MCF 10A (cell line): ENCODE measurements around the gene ZNF345. TPM values are rescaled to one million over a fixed set of nuclear protein-coding genes. Genes with fewer than 3 reads are reported as not detected.
A peak's percentile ranks its signal among the peaks of the same experiment; 100 is the strongest.

ENCODE experiments used
- Bru-seq: library from RNA; stranded (reverse); fragments of 400-500 nt; gene quantifications from one replicate; lab custom pipeline; 2021; lab: Mats Ljungman, UMichigan
- BruChase-seq, 2 experiments: library from RNA; stranded (reverse); fragments of 400-500 nt; gene quantifications; one replicate each; lab custom pipeline; 2021; lab: Mats Ljungman, UMichigan
- BruUV-seq: library from RNA; stranded (reverse); fragments of 400-500 nt; replicated peaks from 2 replicates; lab custom pipeline; 2021; lab: Mats Ljungman, UMichigan
- CTCF ChIA-PET: fragments of 300-600 bp; sonication (Branson Sonifier 250); formaldehyde crosslinking; extraction: SDS; loops from one replicate; lab custom pipeline; 2021; ENCODE audit warnings: antibody characterized with exemption, inconsistent platforms; lab: Yijun Ruan, JAX
- POLR2A ChIA-PET: fragments of 300-600, 350-650 bp; sonication (Branson Sonifier 250); formaldehyde crosslinking; extraction: SDS; loops from one replicate; lab custom pipeline; 2020; ENCODE audit warnings: antibody characterized with exemption, inconsistent platforms; lab: Yijun Ruan, JAX
- DNase-seq: peaks from one replicate; pipeline ENCODE4 v3.0.0-alpha.2; 2018; ENCODE audit not compliant: unreplicated experiment
- H3K27ac Mint-ChIP-seq: one replicate; pipeline ENCODE4 v1.8.0; 2022; ENCODE audit warnings: mild to moderate bottlenecking, low read depth, mixed read lengths; ENCODE audit not compliant: unreplicated experiment
- H3K27me3 Mint-ChIP-seq: one replicate; pipeline ENCODE4 v1.8.0; 2022; ENCODE audit warnings: mixed read lengths; ENCODE audit not compliant: insufficient read depth, unreplicated experiment
- H3K36me3 Mint-ChIP-seq: one replicate; pipeline ENCODE4 v1.8.0; 2022; ENCODE audit warnings: mild to moderate bottlenecking, moderate library complexity, mixed read lengths; ENCODE audit not compliant: insufficient read depth, unreplicated experiment
- H3K4me1 Mint-ChIP-seq: one replicate; pipeline ENCODE4 v1.8.0; 2022; ENCODE audit warnings: mixed read lengths; ENCODE audit not compliant: insufficient read depth, unreplicated experiment
- H3K4me3 Mint-ChIP-seq: one replicate; pipeline ENCODE4 v1.8.0; 2022; ENCODE audit warnings: mild to moderate bottlenecking, moderate library complexity, mixed read lengths; ENCODE audit not compliant: unreplicated experiment
- H3K9me3 Mint-ChIP-seq: one replicate; pipeline ENCODE4 v1.8.0; 2022; ENCODE audit warnings: mixed read lengths; ENCODE audit not compliant: unreplicated experiment
- intact Hi-C: fragments of 100-400 bp; cut with micrococcal nuclease; formaldehyde crosslinking; loops from 2 replicates; pipeline ENCODE4 v1.14.1; 2022
- long read RNA-seq: library from polyadenylated mRNA; stranded (forward); transcript quantifications from one replicate; pipeline ENCODE4 v2.0.0, GENCODE V29; 2022
- total RNA-seq: library from RNA; stranded (reverse); gene quantifications from 2 replicates; pipeline ENCODE4 v1.2.3, GENCODE V29; 2022
- TF ChIP-seq, protein P1 (sequence below): fragments of 200-600 bp; IDR thresholded peaks from one replicate; pipeline ENCODE4 v1.8.0; 2022; ENCODE audit warnings: antibody characterized with exemption, mild to moderate bottlenecking; ENCODE audit not compliant: unreplicated experiment

Gene ZNF345
- total RNA-seq (1.1 and 2.0 TPM in 2 replicates), Bru-seq, nascent RNA (percentile 52 among the genes with signal in this experiment), BruChase-seq, experiment 1, labeled RNA remaining after a 6-hour chase (percentile 57 among the genes with signal in this experiment), BruChase-seq, experiment 2, labeled RNA remaining after a 2-hour chase (percentile 61 among the genes with signal in this experiment)
- long read RNA-seq, partial matches to known transcripts = 0 of 9 reads
- long read RNA-seq, other reads (novel, unspliced or antisense) = 5 of 9 reads

DNA sequence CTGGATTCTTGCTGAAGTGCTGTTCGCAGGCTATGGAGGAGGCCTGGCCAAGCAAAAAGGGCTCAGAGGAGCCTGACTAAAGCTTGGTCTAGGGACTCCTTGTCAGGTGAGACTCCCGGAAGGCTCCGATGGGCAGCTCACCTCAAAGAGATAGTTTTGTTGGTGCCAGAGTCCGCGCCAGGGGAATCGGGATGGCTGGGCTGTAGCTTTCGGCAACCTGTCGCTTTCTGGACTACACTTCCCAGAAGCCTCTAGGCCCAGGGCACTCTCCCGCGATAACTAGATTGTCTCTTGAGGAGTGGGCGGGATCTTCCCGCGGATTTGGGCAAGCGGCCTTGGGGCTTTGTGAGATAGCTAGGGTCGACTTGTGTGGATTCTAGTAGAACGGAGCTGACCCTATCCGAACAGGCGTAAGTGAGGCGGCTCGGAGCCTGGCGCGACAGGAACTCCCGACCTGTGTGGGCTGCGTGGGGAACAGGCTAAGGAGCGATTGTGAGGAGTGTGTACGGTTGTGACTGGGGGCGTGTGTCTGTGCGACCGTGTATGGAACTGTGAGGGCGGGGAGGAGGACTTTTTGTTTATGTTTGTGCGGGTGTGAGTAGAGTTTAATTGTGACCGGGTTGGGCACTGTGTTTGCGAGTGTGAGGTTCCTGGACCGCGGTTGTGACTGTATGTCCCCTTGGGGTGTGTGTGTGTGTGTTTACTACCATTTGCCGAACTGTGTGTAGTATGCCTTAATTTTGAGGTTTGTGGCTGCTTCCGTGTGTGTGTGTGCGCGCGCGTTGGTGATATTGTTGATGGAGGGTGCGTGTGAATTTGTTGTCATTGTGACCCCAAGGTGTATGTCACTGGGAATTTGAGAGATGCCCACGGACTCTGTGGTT is at the start of gene ZNF345:
ZNF345 (plus strand) TSS at position 318 of the 884 bp plus-strand sequence. CDS start 25,955 bp downstream, outside the sequence.
- Mint-ChIP-seq H3K27me3 (no peaks in the 10 kb centered on the region), H3K27ac (no peak within 1 kb of the TSS), H3K9me3 (peaks cover 22% of the 10 kb centered on the region), H3K4me1 (no peaks in the 10 kb centered on the region), H3K4me3 (no peak within 1 kb of the TSS), H3K36me3 (peaks cover 17% of the 10 kb centered on the region)
- ChIA-PET POLR2A (interaction anchor here (0.6 to 5.3 kb wide), 31 partner anchors 8 to 1132 kb away, joined by 3 to 115 read pairs (median 4); partner anchors contain the start of genes ZFP14, ZNF146, ZNF260 and ZNF383), CTCF (interaction anchor here (0.7 to 2.4 kb wide), 4 partner anchors 9 to 520 kb away, joined by 3 to 14 read pairs (median 5); partner anchors contain the start of genes ZNF527 and ZNF790)
- intact Hi-C loops = loop anchor here (1.0 to 10.0 kb wide), 5 partner anchors 12 to 636 kb away; partner anchors contain the start of genes ZFP14, ZNF146, ZNF260 and ZNF565
- TSS peak; percentile 54 for BruUV-seq
- TF ChIP-seq, protein P1, sequence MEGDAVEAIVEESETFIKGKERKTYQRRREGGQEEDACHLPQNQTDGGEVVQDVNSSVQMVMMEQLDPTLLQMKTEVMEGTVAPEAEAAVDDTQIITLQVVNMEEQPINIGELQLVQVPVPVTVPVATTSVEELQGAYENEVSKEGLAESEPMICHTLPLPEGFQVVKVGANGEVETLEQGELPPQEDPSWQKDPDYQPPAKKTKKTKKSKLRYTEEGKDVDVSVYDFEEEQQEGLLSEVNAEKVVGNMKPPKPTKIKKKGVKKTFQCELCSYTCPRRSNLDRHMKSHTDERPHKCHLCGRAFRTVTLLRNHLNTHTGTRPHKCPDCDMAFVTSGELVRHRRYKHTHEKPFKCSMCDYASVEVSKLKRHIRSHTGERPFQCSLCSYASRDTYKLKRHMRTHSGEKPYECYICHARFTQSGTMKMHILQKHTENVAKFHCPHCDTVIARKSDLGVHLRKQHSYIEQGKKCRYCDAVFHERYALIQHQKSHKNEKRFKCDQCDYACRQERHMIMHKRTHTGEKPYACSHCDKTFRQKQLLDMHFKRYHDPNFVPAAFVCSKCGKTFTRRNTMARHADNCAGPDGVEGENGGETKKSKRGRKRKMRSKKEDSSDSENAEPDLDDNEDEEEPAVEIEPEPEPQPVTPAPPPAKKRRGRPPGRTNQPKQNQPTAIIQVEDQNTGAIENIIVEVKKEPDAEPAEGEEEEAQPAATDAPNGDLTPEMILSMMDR = no peak
- peak; percentile 91 for DNase-seq

DNA sequence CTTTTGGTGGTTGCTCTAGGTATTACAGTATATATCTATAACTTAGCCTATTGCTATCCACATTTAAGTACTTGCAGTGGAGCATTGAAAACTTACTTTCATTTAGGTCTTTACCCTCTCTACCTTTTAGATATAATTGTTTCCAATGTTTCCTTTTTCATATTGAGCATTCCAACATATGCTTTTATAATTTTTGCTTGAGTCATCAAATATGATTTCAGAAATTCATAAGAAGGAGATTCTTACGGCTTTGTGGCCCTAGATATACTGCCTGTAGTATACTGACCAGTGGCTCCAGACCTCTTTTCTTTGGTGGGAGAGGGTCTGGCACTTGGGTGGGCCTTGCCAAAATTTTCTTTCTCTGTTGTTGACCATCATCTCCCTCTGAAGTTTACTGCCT is 45.3 kb upstream of the ZNF345 start:
- Mint-ChIP-seq H3K9me3 (peaks cover 20% of the 10 kb centered on the region), H3K36me3 (no peaks in the 10 kb centered on the region), H3K27ac (no peak overlapping the region), H3K4me1 (no peaks in the 10 kb centered on the region), H3K4me3 (no peak overlapping the region), H3K27me3 (no peaks in the 10 kb centered on the region)
- no TSS peak for BruUV-seq
- no peak for DNase-seq
- TF ChIP-seq, protein P1 = no peak
- ChIA-PET POLR2A (no interaction called here), CTCF (no interaction called here)
- intact Hi-C loops = no loop called here

GRCh38 chr19:36807029-36807428 is 43.6 kb upstream of the ZNF345 start:
- TF ChIP-seq, protein P1 = no peak
- Mint-ChIP-seq H3K27ac (no peak overlapping the region), H3K27me3 (no peaks in the 10 kb centered on the region), H3K4me1 (no peaks in the 10 kb centered on the region), H3K36me3 (no peaks in the 10 kb centered on the region), H3K9me3 (peaks cover 31% of the 10 kb centered on the region), H3K4me3 (no peak overlapping the region)
- ChIA-PET POLR2A (no interaction called here), CTCF (no interaction called here)
- no peak for DNase-seq
- intact Hi-C loops = no loop called here
- BruUV-seq = no TSS peak
